Neutrophil (primary cell): ENCODE measurements around the gene PTBP1.

ENCODE experiments used
- H3K27ac ChIP-seq: fragments of 200-600 bp; sonication (generic); 2 replicates; pipeline ENCODE4 v1.5.1; 2016; ENCODE audit warnings: mild to moderate bottlenecking, moderate library complexity
- H3K27me3 ChIP-seq: fragments of 200-600 bp; sonication (generic); 2 replicates; pipeline ENCODE4 v1.6.0; 2016; ENCODE audit warnings: mild to moderate bottlenecking
- H3K36me3 ChIP-seq: fragments of 200-600 bp; sonication (generic); 2 replicates; pipeline ENCODE4 v1.5.1; 2017
- H3K4me1 ChIP-seq, 2 experiments: fragments of 200-600 bp in 1 of 2; sonication (generic) in 1 of 2; 1 replicate in 1 of 2; 2 replicates in 1 of 2; pipeline versions ENCODE4 v1.5.1 to v1.6.1; 2013 to 2016; ENCODE audit warnings: low read depth in 1 of 2, low read length in 1 of 2, mild to moderate bottlenecking in 1 of 2, moderate library complexity in 1 of 2; ENCODE audit not compliant: control insufficient read depth in 1 of 2, insufficient read depth in 1 of 2
- H3K4me3 ChIP-seq, 2 experiments: fragments of 200-600 bp in 1 of 2; sonication (generic) in 1 of 2; 1 replicate in 1 of 2; 2 replicates in 1 of 2; pipeline ENCODE4 v1.5.1; 2013 to 2016; ENCODE audit warnings: low read depth in 1 of 2, low read length in 1 of 2, mild to moderate bottlenecking in 1 of 2, moderate library complexity in 1 of 2
- H3K9me3 ChIP-seq: fragments of 200-600 bp; sonication (generic); 2 replicates; pipeline ENCODE4 v1.5.1; 2016
- TF ChIP-seq, protein P1 (sequence below): fragments of 200-600 bp; sonication (generic); IDR thresholded peaks from 2 replicates; pipeline ENCODE4 v1.5.1; 2016; ENCODE audit warnings: antibody characterized with exemption

PTBP1 gene

DNA sequence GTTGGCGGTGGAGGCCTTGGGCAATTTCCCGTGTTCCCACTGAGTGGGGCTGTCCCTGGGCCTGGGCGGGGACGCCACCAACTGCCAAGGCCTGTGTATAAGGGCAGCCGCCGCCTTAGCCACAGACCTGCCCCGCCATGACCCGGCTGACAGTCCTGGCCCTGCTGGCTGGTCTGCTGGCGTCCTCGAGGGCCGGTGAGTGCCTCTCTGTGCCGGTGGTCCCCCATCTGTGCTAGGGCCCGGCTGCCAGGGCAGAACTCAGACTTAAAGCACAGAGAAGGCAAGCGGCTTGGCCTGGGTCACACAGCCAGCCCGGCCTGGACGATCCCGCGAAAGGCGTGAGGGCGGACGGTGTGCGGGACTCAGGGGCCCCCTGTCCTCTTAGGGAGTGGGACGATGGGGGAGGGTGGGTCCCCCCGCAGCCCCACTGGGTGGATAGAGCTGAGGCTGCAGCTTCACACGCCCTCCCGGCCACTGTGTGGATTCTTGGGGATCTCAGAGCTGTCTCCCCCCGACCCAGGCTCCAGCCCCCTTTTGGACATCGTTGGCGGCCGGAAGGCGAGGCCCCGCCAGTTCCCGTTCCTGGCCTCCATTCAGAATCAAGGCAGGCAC lies 30.6 kb downstream of the PTBP1 start, which contains the start of gene AZU1:
AZU1 (plus strand) TSS at position 128 of the 612 bp plus-strand sequence; CDS start at position 138, 10 bp downstream.
- H3K36me3 ChIP-seq: no peaks in the 10 kb centered on the region
- H3K4me3 ChIP-seq: peak within 1 kb of the TSS; percentile 27 to 30
- H3K9me3 ChIP-seq: no peaks in the 10 kb centered on the region
- TF ChIP-seq, protein P1, sequence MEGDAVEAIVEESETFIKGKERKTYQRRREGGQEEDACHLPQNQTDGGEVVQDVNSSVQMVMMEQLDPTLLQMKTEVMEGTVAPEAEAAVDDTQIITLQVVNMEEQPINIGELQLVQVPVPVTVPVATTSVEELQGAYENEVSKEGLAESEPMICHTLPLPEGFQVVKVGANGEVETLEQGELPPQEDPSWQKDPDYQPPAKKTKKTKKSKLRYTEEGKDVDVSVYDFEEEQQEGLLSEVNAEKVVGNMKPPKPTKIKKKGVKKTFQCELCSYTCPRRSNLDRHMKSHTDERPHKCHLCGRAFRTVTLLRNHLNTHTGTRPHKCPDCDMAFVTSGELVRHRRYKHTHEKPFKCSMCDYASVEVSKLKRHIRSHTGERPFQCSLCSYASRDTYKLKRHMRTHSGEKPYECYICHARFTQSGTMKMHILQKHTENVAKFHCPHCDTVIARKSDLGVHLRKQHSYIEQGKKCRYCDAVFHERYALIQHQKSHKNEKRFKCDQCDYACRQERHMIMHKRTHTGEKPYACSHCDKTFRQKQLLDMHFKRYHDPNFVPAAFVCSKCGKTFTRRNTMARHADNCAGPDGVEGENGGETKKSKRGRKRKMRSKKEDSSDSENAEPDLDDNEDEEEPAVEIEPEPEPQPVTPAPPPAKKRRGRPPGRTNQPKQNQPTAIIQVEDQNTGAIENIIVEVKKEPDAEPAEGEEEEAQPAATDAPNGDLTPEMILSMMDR: no peak
- no peak within 1 kb of the TSS for H3K27ac ChIP-seq
- peaks cover 53 to 75% of the 10 kb centered on the region in 2 experiments for H3K4me1 ChIP-seq
- H3K27me3 ChIP-seq: peaks cover 28% of the 10 kb centered on the region

DNA sequence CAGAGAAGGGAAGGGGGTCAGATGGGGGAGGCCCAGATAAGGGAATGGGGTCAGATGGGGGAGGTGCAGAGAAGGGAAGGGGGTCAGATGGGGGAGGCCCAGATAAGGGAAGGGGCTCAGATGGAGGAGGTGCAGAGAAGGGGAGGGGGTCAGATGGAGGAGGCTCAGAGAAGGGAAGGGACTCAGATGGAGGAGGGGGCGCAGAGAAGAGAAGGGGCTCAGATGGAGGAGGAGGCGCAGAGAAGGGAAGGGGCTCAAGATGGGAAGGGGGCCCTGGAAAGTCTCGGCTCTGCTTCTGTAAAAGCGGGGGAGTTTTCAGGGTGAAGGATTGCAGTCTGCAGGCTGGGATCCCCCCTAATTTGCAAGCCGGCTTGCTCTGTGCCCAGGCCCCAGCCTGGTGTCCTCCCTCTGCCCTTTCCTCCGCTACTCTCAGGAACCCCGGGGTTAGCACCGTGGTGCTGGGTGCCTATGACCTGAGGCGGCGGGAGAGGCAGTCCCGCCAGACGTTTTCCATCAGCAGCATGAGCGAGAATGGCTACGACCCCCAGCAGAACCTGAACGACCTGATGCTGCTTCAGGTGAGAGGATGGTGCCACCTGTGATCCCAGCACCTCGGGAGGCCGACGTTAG lies 32.0 kb downstream of the PTBP1 start:
- no peaks in the 10 kb centered on the region for H3K9me3 ChIP-seq
- H3K27me3 ChIP-seq: peaks cover 27% of the 10 kb centered on the region
- TF ChIP-seq, protein P1: no peak
- no peak overlapping the region for H3K4me3 ChIP-seq
- no peaks in the 10 kb centered on the region for H3K36me3 ChIP-seq
- peaks cover 43 to 62% of the 10 kb centered on the region in 2 experiments for H3K4me1 ChIP-seq
- no peak overlapping the region for H3K27ac ChIP-seq

DNA sequence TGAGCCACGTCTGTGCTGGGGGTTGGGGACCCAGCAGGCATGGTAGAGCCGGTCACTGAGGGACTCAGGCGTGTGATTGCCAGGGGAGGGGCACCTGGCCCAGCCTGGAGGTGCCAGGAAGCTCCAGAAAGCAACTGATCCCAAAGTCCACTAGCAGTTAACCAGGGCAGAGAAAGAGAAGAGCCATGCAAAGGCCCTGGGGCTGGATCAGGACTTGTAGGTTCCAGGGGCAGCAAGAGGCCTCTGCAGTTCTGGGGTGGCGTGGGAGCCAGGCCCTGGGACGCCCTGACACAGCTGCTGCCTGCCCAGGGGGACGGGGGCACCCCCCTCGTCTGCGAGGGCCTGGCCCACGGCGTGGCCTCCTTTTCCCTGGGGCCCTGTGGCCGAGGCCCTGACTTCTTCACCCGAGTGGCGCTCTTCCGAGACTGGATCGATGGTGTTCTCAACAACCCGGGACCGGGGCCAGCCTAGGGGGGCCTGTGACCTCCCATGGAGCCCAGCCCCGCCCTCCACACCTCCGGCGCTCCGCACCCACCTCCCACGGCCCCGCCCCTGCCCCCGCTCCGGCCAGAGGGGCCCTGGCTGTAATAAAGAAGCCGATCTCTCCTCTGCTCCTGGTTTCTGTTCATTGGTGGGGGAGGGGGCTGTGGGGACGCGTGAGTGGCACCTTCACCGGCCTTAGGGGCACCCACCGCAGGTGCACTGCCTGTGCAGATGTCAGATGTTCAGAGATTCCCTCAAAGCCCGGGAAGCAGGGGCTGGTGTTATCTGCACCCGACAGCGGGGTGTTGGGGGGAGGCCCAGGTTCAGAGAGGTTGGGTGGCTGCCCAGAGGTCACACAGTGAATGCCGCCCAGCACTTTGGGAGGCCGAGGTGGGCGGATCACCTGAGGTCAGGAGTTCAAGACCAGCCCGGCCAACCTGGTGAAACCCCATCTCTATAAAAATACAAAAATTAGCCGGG lies 34.4 kb downstream of the PTBP1 start:
- peaks cover 38% of the 10 kb centered on the region for H3K27me3 ChIP-seq
- TF ChIP-seq, protein P1: no peak
- peaks cover 46 to 62% of the 10 kb centered on the region in 2 experiments for H3K4me1 ChIP-seq
- no peaks in the 10 kb centered on the region for H3K36me3 ChIP-seq
- H3K4me3 ChIP-seq: no peak overlapping the region
- no peak overlapping the region for H3K27ac ChIP-seq
- H3K9me3 ChIP-seq: no peaks in the 10 kb centered on the region

DNA sequence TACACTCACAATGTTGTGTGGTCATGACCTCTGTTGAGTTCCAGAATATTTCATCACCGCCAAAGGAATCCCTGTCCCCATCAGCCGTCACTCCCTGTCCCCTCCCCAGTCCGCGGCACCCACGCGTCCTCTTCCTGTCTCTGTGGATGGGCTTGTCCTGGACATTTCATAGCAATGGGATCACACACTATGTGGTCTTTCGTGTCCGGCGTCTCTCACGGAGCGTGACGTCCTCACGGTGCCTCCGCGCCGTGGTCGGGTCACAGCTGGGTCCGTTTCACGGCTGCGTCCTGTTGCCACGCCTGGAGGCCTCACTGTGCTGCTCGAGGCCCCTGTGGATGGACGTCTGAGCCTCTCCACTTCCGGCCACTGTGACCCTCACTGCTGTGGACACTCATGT lies 37.0 kb downstream of the PTBP1 start:
- Histone ChIP-seq H3K36me3 (no peaks in the 10 kb centered on the region), H3K9me3 (no peaks in the 10 kb centered on the region), H3K4me1 (peaks cover 39 to 50% of the 10 kb centered on the region in 2 experiments), H3K27me3 (peaks cover 43% of the 10 kb centered on the region), H3K4me3 (no peak overlapping the region), H3K27ac (no peak overlapping the region)
- TF ChIP-seq, protein P1: no peak

DNA sequence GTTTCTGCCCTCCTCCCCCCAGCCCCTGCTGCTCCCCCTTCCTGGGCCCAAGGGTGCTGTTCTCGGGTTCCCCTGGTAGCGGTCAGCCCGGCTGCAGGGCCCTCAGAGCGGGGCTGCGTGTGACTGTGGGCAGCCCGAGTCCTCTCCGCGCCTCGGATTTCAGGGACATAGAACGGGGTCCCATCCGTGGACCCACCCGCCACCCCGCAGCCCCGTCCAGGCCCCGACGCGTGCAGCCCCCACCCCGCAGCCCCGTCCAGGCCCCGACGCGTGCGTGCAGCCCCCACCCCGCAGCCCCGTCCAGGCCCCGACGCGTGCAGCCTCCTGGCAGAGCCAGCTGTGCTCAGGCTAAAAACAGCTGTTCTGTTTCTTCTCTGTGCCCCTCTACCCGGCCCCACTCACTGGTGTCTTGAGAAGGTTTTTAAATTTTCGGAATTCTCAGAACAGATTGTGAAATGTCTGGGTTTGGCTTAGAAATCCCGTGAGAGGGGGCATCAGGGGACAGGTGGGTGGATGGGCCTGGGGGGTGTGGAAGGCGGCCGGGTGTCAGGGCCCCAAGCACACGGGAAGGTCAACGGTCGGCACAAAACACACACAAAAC lies 38.1 kb downstream of the PTBP1 start:
- TF ChIP-seq, protein P1: no peak
- no peak overlapping the region for H3K4me3 ChIP-seq
- H3K27me3 ChIP-seq: peaks cover 42% of the 10 kb centered on the region

More for the DNA sequence above, 38.1 kb downstream of the PTBP1 start:
- peaks cover 35 to 47% of the 10 kb centered on the region in 2 experiments for H3K4me1 ChIP-seq
- H3K36me3 ChIP-seq: no peaks in the 10 kb centered on the region
- no peaks in the 10 kb centered on the region for H3K9me3 ChIP-seq
- no peak overlapping the region for H3K27ac ChIP-seq
